Endothelial cell of umbilical vein (primary cell): ENCODE data around the gene UPK3A. TPM values are rescaled to one million over a fixed set of nuclear protein-coding genes. Genes with fewer than 3 reads are reported as not detected.

Experiments
- BruUV-seq: library from RNA; stranded (reverse); fragments of 400-500 nt; replicated peaks from 2 replicates; lab custom pipeline; 2021; lab: Mats Ljungman, UMichigan
- CTCF ChIA-PET: fragments of 300-600, 350-600 bp; sonication (Branson Sonifier 250); formaldehyde crosslinking; loops from one replicate; lab custom pipeline; 2021; ENCODE audit warnings: antibody characterized with exemption, inconsistent platforms; lab: Charles Lee
- POLR2A ChIA-PET: fragments of 300-600, 350-600 bp; sonication (Branson Sonifier 250); formaldehyde crosslinking; loops from one replicate; lab custom pipeline; 2021; ENCODE audit warnings: antibody characterized with exemption, inconsistent platforms; lab: Charles Lee
- DNase-seq: peaks from one replicate; pipeline ENCODE4 v3.0.0-alpha.2; 2011; ENCODE audit warnings: low read depth, low spot score
- FAIRE-seq: peaks from 2 replicates; lab custom pipeline; 2011; peaks lifted over from hg19 to GRCh38; lab: Jason Lieb, UNC
- H2AFZ ChIP-seq: 2 replicates; pipeline ENCODE4 v1.6.0; 2012; ENCODE audit warnings: low read depth, low read length, control low read depth, inconsistent platforms
- H3K27ac ChIP-seq: 2 replicates; pipeline ENCODE4 v1.5.1; 2011; ENCODE audit warnings: low read depth, mild to moderate bottlenecking, control low read depth, low read length, moderate library complexity; ENCODE audit not compliant: insufficient read depth
- H3K27me3 ChIP-seq, 2 experiments: 2 replicates each; pipeline versions ENCODE4 v1.6.0 to v1.6.1; 2011; ENCODE audit warnings: low read length in 2 of 2, mixed read lengths in 1 of 2; ENCODE audit not compliant: control insufficient read depth in 2 of 2, insufficient read depth in 2 of 2
- H3K36me3 ChIP-seq, 2 experiments: 2 replicates in 1 of 2; 3 replicates in 1 of 2; pipeline ENCODE4 v1.5.1; 2011; ENCODE audit warnings: low read length in 2 of 2, mild to moderate bottlenecking in 1 of 2, moderate library complexity in 1 of 2; ENCODE audit not compliant: control insufficient read depth in 2 of 2, insufficient read depth in 2 of 2; ENCODE audit errors: extremely low read depth in 1 of 2
- H3K4me1 ChIP-seq: 3 replicates; pipeline ENCODE4 v1.5.1; 2011; ENCODE audit warnings: mild to moderate bottlenecking, low read length; ENCODE audit not compliant: control insufficient read depth, insufficient read depth; ENCODE audit errors: extremely low read depth
- H3K4me2 ChIP-seq: 2 replicates; pipeline ENCODE4 v1.6.1; 2011; ENCODE audit warnings: low read length, control low read depth, mixed read lengths; ENCODE audit not compliant: insufficient read depth
- H3K4me3 ChIP-seq, 3 experiments: fragments of 200-600 bp in 1 of 3; sonication (generic), shearing (Covaris generic) in 1 of 3; replicated peaks in 1 of 3; 2 replicates each; pipeline ENCODE4 v1.5.1; 2011 to 2016; ENCODE audit warnings: control low read depth in 3 of 3, low read length in 3 of 3, mild to moderate bottlenecking in 2 of 3, inconsistent platforms in 1 of 3, low read depth in 1 of 3, moderate library complexity in 1 of 3; ENCODE audit not compliant: insufficient read depth in 1 of 3
- H3K79me2 ChIP-seq: 2 replicates; pipeline ENCODE4 v1.6.0; 2012; ENCODE audit warnings: low read length, inconsistent platforms; ENCODE audit not compliant: control insufficient read depth, insufficient read depth
- H3K9ac ChIP-seq: replicated peaks from 2 replicates; pipeline ENCODE3; 2011; ENCODE audit warnings: low read length, control low read depth; ENCODE audit not compliant: insufficient read depth; ENCODE audit errors: extremely low read depth
- H3K9me1 ChIP-seq: replicated peaks from 3 replicates; pipeline ENCODE4 v1.6.0; 2011; ENCODE audit warnings: mild to moderate bottlenecking, low read length; ENCODE audit not compliant: control insufficient read depth, insufficient read depth; ENCODE audit errors: extremely low read depth
- H3K9me3 ChIP-seq: replicated peaks from 2 replicates; pipeline ENCODE4 v1.5.1; 2012; ENCODE audit warnings: low read length, inconsistent platforms; ENCODE audit not compliant: control insufficient read depth, insufficient read depth
- H4K20me1 ChIP-seq: replicated peaks from 2 replicates; pipeline ENCODE3; 2011; ENCODE audit warnings: mild to moderate bottlenecking, low read length; ENCODE audit not compliant: control insufficient read depth, insufficient read depth; ENCODE audit errors: extremely low read depth
- CTCF ChIP-seq, 2 donors: IDR thresholded peaks; 1 replicate in 1 of 2; 2 replicates in 1 of 2; pipeline ENCODE4 v1.5.1; 2011; ENCODE audit warnings: low read length in 2 of 2, mild to moderate bottlenecking in 2 of 2, moderate library complexity in 2 of 2, control low read depth in 1 of 2, inconsistent platforms in 1 of 2, low read depth in 1 of 2; ENCODE audit not compliant: insufficient read depth in 1 of 2; ENCODE audit errors: extremely low read depth in 1 of 2
- EZH2 ChIP-seq: IDR thresholded peaks from 2 replicates; pipeline ENCODE4 v1.6.1; 2012; ENCODE audit warnings: borderline replicate concordance, low read depth, mild to moderate bottlenecking, moderate library complexity, low read length, inconsistent platforms; ENCODE audit not compliant: severe bottlenecking
- FOS ChIP-seq: IDR thresholded peaks from 2 replicates; pipeline ENCODE4 v1.6.1; 2011; ENCODE audit warnings: mild to moderate bottlenecking, low read length, moderate library complexity, borderline replicate concordance; ENCODE audit not compliant: insufficient read depth
- GATA2 ChIP-seq: IDR thresholded peaks from 2 replicates; pipeline ENCODE4 v1.7.0; 2011; ENCODE audit warnings: low read depth, mild to moderate bottlenecking, moderate library complexity, mixed read lengths, low read length; ENCODE audit not compliant: insufficient read length, insufficient read depth
- JUN ChIP-seq: IDR thresholded peaks from 2 replicates; pipeline ENCODE4 v1.6.1; 2011; ENCODE audit warnings: borderline replicate concordance, low read depth; ENCODE audit not compliant: insufficient read length, insufficient read depth
- MYC ChIP-seq: IDR thresholded peaks from one replicate; pipeline ENCODE4 v1.6.1; 2011; ENCODE audit warnings: mild to moderate bottlenecking, low read depth, low read length
- POLR2A ChIP-seq: IDR thresholded peaks from 2 replicates; pipeline ENCODE4 v1.6.1; 2012; ENCODE audit warnings: low read depth, mild to moderate bottlenecking, control low read depth, low read length
- POLR2AphosphoS5 ChIP-seq: IDR thresholded peaks from 2 replicates; pipeline ENCODE4 v1.6.1; 2012; ENCODE audit warnings: low read depth, mild to moderate bottlenecking, control low read depth, low read length, moderate library complexity; ENCODE audit not compliant: insufficient read depth
- dilution Hi-C: fragments of 300-500 bp; cut with MboI; formaldehyde crosslinking; loops from one replicate; pipeline ENCODE4 v1.15.0; 2019; ENCODE audit warnings: low sequenced_read_pairs; ENCODE audit not compliant: extremely low pct_ligation_motif_present
- intact Hi-C: fragments of 100-400 bp; cut with micrococcal nuclease; formaldehyde crosslinking; loops from one replicate; pipeline ENCODE4 v1.10.0; 2022
- polyA plus RNA-seq, 4 experiments: library from polyadenylated mRNA; depleted of rRNA in 3 of 4; stranded (reverse) in 3 of 4; unstranded in 1 of 4; fragments of >200 nt; gene quantifications; 2 replicates each; pipeline versions ENCODE4 v1.2.1 to v1.2.3, GENCODE V29; 2011 to 2012; ENCODE audit warnings: missing spikeins in 1 of 4
- total RNA-seq: library from RNA; stranded (reverse); gene quantifications from 2 replicates; pipeline ENCODE4 v1.2.3, GENCODE V29; 2021
- TF ChIP-seq, protein P1 (sequence below): IDR thresholded peaks from 2 replicates; pipeline ENCODE4 v1.6.1; 2011; ENCODE audit not compliant: insufficient read depth, insufficient read length

Gene UPK3A
- total and polyA plus RNA-seq, 2 donors (not counting 3 experiments of a cell fraction or from before 2014, with no cell fraction given), result not detected

DNA sequence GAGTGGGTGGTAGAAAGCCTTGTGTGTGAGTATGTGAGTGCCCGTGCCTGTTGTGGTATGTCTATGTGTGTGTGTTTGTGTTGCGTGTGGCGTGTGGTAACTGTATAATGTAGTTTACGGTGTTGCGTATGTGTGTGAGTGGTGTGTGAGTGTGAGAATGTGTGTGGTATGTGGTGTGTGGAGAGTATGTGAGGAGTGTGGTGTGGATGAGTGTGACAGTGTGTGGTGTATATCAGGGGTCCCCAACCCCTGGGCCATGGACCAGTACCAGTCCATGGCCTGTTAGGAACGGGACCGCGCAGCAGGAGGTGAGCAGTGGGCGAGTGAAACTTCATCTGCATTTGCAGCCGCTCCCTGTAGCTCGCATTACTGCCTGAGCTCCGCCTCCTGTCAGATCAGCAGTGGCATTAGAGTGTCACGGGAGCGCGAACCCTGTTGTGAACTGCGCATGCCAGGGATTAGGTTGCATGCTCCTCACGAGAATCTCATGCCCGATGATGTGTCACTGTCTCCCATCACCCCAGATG lies 5.7 kb downstream of the UPK3A start:
- no peak for FAIRE-seq
- DNase-seq, result no peak
- no peaks in the 10 kb centered on the region for H3K79me2 ChIP-seq
- intact Hi-C loops, result no loop called here
- H3K9me3 ChIP-seq, result no peaks in the 10 kb centered on the region
- H3K9me1 ChIP-seq, result no peaks in the 10 kb centered on the region
- H2AFZ ChIP-seq, result no peak overlapping the region
- dilution Hi-C loops, result no loop called here
- peaks cover 7 to 11% of the 10 kb centered on the region in 2 experiments for H3K27me3 ChIP-seq
- TF ChIP-seq JUN (no peak), CTCF (IDR thresholded peaks at IDR 0.05; ENCODE audit: extremely low read depth in 1 of 2, insufficient read depth in 1 of 2, low read depth in 1 of 2, low read length in 2 of 2) (no peak), POLR2AphosphoS5 (no peak), FOS (no peak), EZH2 (no peak), POLR2A (no peak), GATA2 (no peak), MYC (no peak)
- TF ChIP-seq, protein P1, sequence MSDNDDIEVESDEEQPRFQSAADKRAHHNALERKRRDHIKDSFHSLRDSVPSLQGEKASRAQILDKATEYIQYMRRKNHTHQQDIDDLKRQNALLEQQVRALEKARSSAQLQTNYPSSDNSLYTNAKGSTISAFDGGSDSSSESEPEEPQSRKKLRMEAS, result no peak
- H3K27ac ChIP-seq, result no peak overlapping the region
- H3K36me3 ChIP-seq, result no peaks in the 10 kb centered on the region
- ChIA-PET POLR2A (no interaction called here), CTCF (no interaction called here)
- BruUV-seq, result no TSS peak
- no peaks in the 10 kb centered on the region for H3K4me1 ChIP-seq
- H3K9ac ChIP-seq, result no peak overlapping the region
- H3K4me2 ChIP-seq, result no peak overlapping the region
- no peaks in the 10 kb centered on the region for H4K20me1 ChIP-seq
- H3K4me3 ChIP-seq, result no peak overlapping the region
